ENCODE data around the gene GNAI1. TPM values are rescaled to one million over a fixed set of nuclear protein-coding genes. Genes with fewer than 3 reads are reported as not detected.

GNAI1 gene
- total RNA-seq, 1 donor from 2014 or later, result 36.0 TPM

GRCh38 chr7:80187727-80188126, 53.1 kb downstream of the GNAI1 start:
- Histone ChIP-seq H3K27me3 (no peaks in the 10 kb centered on the region), H3K9me3 (no peaks in the 10 kb centered on the region), H3K4me3 (no peak overlapping the region), H3K4me1 (no peaks in the 10 kb centered on the region), H3K36me3 (no peaks in the 10 kb centered on the region), H3K27ac (no peak overlapping the region)
- DNase-seq (no peak), ATAC-seq (no peak)
- intact Hi-C loops (cut with DNase I), result no loop called here
- TF ChIP-seq CTCF (IDR thresholded peaks at IDR 0.05), result no peak

GRCh38 chr7:80189638-80190037, 55.0 kb downstream of the GNAI1 start:
- no peak for DNase-seq
- ATAC-seq, result no peak
- no peak for TF ChIP-seq CTCF (IDR thresholded peaks at IDR 0.05)
- Histone ChIP-seq H3K4me1 (no peaks in the 10 kb centered on the region), H3K36me3 (no peaks in the 10 kb centered on the region), H3K27me3 (no peaks in the 10 kb centered on the region), H3K4me3 (no peak overlapping the region), H3K27ac (no peak overlapping the region), H3K9me3 (no peaks in the 10 kb centered on the region)
- intact Hi-C loops (cut with DNase I), result no loop called here

GRCh38 chr7:80197627-80198026, 63.0 kb downstream of the GNAI1 start:
- DNase-seq (no peak), ATAC-seq (no peak)
- Histone ChIP-seq H3K27ac (no peak overlapping the region), H3K36me3 (no peaks in the 10 kb centered on the region), H3K4me1 (no peaks in the 10 kb centered on the region), H3K9me3 (no peaks in the 10 kb centered on the region), H3K27me3 (no peaks in the 10 kb centered on the region), H3K4me3 (no peak overlapping the region)
- intact Hi-C loops (cut with DNase I), result no loop called here
- no peak for TF ChIP-seq CTCF (IDR thresholded peaks at IDR 0.05)

- H3K4me3 ChIP-seq, result no peak overlapping the region
- peaks cover 3% of the 10 kb centered on the region for H3K36me3 ChIP-seq
- no peak for ATAC-seq
- no peaks in the 10 kb centered on the region for H3K4me1 ChIP-seq
- H3K27me3 ChIP-seq, result no peaks in the 10 kb centered on the region
- H3K9me3 ChIP-seq, result no peaks in the 10 kb centered on the region
- intact Hi-C loops (cut with DNase I), result no loop called here
- H3K27ac ChIP-seq, result no peak overlapping the region
- no peak for TF ChIP-seq CTCF (IDR thresholded peaks at IDR 0.05)
- DNase-seq, result no peak
Observed at GRCh38 chr7:80199051-80199450, 64.4 kb downstream of the GNAI1 start.

GRCh38 chr7:80204454-80204853, 69.8 kb downstream of the GNAI1 start:
- Histone ChIP-seq H3K27ac (no peak overlapping the region), H3K36me3 (peaks cover 7% of the 10 kb centered on the region), H3K9me3 (no peaks in the 10 kb centered on the region), H3K4me3 (no peak overlapping the region), H3K27me3 (no peaks in the 10 kb centered on the region), H3K4me1 (no peaks in the 10 kb centered on the region)
- intact Hi-C loops (cut with DNase I), result no loop called here
- ATAC-seq (no peak), DNase-seq (no peak)
- no peak for TF ChIP-seq CTCF (IDR thresholded peaks at IDR 0.05)

- no peaks in the 10 kb centered on the region for H3K4me1 ChIP-seq
- intact Hi-C loops (cut with DNase I), result no loop called here
- H3K36me3 ChIP-seq, result peaks cover 7% of the 10 kb centered on the region
- no peak overlapping the region for H3K27ac ChIP-seq
- TF ChIP-seq CTCF (IDR thresholded peaks at IDR 0.05), result no peak
- DNase-seq (no peak), ATAC-seq (no peak)
- H3K4me3 ChIP-seq, result no peak overlapping the region
- no peaks in the 10 kb centered on the region for H3K9me3 ChIP-seq
- H3K27me3 ChIP-seq, result no peaks in the 10 kb centered on the region
Observed at GRCh38 chr7:80204919-80205318, 70.3 kb downstream of the GNAI1 start.
